ENCODE measurements around the gene RAB32.
A peak's percentile ranks its signal among the peaks of the same experiment; 100 is the strongest.
"Not testable (repeated sequence)": the region's sequence is repeated elsewhere in the genome, so short reads cannot be mapped to it uniquely, and the experiment has no call there.

The RAB32 gene

GRCh38 chr6:146543211-146543939, at the start of gene RAB32:
Gene RAB32 (plus strand): TSS chr6:146543833. CDS start chr6:146543872, 39 bp downstream.
- DNase-seq: peak in 1 of 2 donors; percentile 40

- no peak for DNase-seq
These were observed 45.3 kb upstream of the RAB32 start for GRCh38 chr6:146498309-146498708.

- DNase-seq: no peak
These were observed 40.5 kb upstream of the RAB32 start for GRCh38 chr6:146503096-146503495.

- no peak for DNase-seq
These were observed 28.4 kb upstream of the RAB32 start for GRCh38 chr6:146515212-146515611.

DNA sequence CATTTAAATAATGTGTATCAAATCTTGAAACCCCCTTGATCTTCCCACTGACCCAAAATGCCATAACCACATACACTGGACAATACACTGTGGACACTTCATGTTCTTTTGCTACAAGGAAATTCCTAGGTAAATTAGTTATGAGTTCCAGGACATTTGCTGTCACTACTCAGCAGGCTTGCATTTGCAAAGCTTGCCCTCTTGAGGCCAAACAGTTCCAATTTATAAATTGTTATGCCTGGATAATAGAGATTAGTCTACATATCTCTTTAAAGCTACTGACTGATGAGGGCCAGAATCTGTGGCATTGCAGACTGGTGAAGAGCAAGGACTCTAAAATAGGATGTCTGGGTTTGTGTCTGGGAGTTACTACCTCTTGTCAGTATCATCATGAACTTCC, 17.4 kb upstream of the RAB32 start:
- no peak for DNase-seq

DNA sequence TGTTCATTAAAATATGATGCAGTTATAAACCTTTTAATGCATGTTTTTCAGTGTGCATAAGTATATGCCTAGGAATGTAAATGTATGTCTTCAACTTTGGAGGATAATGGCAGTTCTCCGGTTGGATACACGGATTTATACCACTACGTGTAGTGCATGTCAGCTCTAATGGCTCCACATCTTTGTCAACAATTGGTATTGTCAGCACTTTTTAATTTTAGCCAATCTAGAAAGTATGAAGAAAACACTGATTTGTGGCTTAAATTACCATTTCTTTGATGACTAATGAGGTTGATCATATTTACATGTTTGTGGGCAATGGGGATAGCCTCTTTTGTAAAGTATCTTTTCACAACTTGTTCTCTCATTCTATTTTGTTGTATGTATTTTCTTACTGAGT, 10.9 kb upstream of the RAB32 start:
- DNase-seq: no peak

GRCh38 chr6:146542881-146543210, 787 bp upstream of the RAB32 start:
- no peak for DNase-seq

DNA sequence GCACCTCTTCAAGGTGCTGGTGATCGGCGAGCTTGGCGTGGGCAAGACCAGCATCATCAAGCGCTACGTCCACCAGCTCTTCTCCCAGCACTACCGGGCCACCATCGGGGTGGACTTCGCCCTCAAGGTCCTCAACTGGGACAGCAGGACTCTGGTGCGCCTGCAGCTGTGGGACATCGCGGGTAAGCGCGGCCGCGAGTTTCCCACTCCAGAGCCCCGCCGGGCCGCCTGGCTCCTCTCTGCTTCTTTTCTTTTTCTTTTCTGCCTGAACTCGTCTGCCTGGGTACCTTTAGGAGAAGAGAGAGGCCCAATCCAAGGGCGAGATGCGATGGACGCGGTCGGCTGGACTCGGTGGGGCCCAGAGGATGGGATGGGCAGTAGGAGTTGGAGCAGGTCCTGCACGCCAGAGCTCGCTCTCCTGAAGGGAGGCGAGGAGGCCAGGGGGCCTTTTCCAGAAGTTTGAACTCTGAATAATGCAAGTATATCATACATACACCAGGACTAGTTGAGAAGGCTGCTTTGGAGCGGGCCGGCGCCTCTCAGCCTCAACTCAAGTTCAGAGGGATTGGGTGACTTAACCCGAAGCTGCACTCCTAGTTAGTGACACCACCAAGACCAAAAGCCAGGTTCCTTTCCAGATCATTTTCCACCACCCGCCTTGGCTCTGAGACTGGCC, 445 bp downstream of the RAB32 start:
- DNase-seq: no peak

DNA sequence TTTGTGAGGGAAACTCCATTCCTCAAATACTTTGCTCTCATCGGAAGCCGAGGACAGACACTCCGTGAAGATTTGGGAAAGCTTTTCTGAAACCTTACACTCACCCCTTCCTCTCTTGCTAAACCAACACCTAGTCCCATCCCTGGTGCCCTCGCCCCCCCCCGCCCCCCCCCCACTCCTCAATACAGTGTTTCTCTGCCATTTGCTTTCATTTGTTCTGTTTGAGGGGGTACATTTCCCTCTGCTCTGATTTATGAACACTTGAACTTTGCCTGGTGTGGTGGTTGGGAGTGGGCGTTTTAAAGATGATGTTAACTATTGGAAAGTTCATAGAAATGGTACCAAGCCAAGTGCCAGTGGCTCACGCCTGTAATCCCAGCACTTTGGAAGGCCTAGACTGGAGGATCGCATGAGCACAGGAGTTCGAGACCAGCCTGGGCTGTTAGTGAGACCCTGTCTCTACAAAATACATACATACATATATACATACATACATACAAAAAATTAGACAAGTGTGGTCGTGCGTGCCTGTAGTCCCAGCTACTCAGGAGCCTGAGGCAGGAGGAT, 1.1 kb downstream of the RAB32 start:
- no peak for DNase-seq

- DNase-seq: no peak
These were observed 1.9 kb downstream of the RAB32 start for GRCh38 chr6:146545581-146545980.

DNA sequence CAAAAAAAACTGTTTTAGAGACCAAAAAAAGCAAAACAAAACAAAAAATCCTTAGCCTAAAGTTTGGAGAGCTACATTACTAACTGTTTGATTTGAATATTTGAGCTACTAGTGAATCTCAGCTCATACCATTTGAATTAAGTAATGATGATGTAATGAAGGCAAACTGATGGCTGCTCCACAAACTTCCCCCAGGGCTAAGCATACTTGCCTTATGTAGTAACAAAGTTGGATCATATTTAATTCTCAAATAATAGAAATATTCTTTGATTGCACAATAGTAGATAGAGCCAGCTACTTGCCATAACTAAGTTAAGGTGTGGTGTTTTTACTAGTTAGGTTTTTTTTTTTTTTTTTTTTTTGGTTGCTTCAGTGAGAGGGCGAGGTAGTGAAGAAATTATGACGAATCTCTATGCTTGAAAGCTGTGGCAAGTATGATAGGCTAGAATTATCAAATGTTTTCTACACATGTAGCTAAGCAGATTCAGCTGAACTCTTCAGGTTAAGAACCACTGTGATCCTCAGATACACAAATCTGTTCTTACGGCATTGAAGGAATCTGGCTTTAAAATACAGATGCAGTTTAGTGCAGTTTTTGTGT, 2.9 kb downstream of the RAB32 start:
- DNase-seq: no peak

DNA sequence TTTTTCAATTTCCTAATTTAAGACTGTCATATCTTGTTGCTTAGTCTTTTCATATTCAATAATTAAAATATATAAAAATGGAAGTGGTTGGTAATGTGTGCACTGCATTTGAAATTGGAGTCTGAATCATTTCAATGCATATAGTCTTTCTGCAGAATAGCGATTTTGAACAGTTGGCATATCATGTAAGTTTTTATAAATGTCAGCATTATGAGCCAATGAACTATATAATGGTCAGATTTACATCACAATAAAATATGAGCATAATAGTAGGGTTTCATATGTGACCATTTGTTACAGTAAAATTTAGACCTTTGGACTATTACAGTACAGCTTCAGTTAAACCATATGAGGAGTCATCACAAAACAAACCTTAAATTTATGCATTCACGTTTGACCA, 4.3 kb downstream of the RAB32 start:
- DNase-seq: no peak

- no peak for DNase-seq
These were observed 5.3 kb downstream of the RAB32 start for GRCh38 chr6:146548898-146549374.

GRCh38 chr6:146550911-146551310, 7.3 kb downstream of the RAB32 start:
- no peak for DNase-seq

DNA sequence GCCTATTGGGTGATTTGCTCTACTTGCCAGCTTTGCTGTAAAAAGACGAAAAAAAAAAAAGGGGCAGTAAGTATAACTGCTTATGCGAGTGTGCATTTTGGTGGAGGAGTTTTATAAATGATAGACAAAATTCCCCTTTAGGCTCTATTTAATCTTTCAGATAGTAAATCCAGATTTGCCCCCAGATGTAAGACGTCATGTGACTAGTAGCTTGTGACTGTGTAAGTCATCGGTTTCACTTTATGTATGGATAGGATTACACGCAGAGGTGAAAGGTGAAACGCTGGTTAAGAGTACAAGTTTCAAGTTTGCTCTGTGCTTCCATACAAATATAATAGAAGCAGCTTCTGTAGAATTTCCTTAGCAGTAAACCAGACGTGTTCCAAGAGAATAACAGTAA, 7.9 kb downstream of the RAB32 start:
- no peak for DNase-seq

GRCh38 chr6:146553377-146554135, 9.9 kb downstream of the RAB32 start:
- no peak for DNase-seq

DNA sequence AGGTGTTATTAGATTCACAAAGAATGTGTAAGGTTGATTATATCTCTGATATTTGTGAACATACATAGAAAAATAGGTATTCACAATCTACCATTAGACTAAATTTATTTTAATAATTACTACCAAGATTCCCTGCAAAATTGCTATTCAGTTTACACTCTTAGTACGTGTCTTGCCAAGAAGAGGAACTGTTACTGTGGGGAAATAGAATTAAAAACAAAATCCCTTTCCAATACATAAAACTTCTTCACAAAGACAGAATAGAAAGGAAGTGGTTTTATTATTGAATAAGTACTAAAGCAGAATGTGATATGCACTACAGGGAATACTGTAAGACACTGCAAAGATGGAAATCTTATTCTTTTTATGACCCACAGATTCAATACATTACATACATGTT, 17.0 kb downstream of the RAB32 start:
- DNase-seq: no peak

DNA sequence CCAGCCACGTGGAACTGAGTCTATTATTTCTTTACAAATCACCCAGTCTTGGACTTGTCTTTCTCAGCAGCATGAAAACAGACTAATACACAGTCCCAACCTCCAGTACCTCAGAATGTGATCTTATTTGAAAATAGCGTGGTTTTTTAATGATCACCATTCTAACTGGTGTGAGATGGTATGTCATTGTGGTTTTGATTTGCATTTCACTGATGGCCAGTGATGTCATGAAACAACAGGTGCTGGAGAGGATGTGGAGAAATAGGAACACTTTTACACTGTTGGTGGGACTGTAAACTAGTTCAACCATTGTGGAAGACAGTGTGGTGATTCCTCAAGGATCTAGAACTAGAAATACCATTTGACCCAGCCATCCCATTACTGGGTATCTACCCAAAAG, 23.0 kb downstream of the RAB32 start:
- DNase-seq: not testable (repeated sequence)

- not testable (repeated sequence) for DNase-seq
These were observed 25.0 kb downstream of the RAB32 start for GRCh38 chr6:146568619-146569018.

- DNase-seq: no peak
These were observed 30.6 kb downstream of the RAB32 start for GRCh38 chr6:146574211-146574610.

GRCh38 chr6:146578054-146578453, 34.4 kb downstream of the RAB32 start:
- DNase-seq: no peak

DNA sequence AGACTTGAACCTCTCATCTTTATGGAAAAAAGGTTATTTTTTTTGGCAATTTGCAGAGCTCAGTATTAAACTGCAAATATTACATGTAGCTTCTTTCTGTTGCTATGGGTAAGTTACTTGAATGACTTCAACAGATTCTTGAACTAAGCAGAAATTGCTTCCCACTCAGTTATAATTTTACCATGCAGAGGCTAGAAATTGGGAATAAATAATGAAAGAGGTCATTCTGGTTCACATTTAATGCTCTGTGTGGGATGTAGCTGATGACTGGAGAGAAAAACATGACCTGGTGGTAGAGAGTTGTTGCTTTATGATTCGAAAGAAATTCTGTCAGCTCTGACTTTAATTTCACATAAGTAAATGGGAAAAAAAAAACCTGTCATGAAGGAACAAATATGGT, 38.3 kb downstream of the RAB32 start:
- no peak for DNase-seq

DNA sequence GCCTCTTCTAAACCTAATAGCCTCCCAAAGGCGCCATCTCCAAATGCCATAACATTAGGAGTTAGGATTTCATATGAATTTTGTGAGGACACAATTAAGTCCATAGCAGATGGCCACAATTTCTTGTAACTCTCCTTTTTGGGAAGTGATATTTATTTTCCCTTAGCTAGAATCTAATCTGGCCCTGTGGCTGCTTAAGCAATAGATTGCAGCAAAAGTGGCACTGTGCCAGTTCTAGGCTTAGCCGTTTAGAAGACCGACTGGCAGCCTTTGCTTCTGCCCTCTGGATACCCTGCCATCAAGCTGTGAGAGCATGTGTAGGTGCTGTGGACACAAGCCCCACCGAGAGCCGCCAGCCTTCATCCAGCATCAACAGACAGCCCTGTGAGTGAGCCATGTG, 39.2 kb downstream of the RAB32 start:
- DNase-seq: no peak
